ENCODE measurements around the gene MSRB2.

MSRB2 gene

DNA sequence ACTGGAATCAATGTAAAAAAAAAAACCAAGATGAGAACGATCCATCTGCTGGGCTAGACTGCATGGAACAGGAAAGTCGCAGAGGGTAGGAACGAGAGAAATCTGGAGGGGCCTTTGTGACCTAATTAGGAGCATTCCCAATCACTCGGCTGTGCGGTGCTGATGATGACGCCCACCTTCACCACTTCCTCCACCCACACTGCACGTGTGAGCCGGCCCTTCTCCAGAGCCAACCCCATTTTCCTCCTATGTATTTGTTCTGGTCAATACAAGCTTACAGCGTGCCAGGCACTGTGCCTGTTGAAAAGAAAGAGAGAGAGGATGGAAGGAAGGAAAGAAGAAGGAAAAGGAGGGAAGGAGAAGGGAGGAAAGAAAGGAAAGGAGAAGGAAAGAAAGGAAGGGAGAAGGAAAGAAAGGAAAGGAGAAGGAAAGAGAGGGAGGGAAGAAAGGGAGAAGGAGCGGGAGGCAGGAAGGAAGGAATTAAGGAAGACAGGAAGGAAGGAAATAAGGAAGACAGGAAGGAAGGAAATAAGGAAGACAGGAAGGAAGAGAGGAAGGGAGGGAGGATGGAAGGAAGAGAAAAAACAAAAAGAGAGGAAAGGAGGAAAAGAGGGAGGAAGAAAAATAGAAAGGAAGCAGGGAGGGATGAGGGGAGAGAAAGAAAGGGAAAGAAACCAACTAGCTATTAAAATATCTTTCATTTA, 61.2 kb downstream of the MSRB2 start:
- H3K4me3 ChIP-seq (ENCODE audit: low read depth, low read length), result no peak overlapping the region
- no peak for TF ChIP-seq CTCF (IDR thresholded peaks at IDR 0.05; ENCODE audit: low read depth, low read length, missing control alignments)
- no peak for DNase-seq (ENCODE audit: low read depth)

DNA sequence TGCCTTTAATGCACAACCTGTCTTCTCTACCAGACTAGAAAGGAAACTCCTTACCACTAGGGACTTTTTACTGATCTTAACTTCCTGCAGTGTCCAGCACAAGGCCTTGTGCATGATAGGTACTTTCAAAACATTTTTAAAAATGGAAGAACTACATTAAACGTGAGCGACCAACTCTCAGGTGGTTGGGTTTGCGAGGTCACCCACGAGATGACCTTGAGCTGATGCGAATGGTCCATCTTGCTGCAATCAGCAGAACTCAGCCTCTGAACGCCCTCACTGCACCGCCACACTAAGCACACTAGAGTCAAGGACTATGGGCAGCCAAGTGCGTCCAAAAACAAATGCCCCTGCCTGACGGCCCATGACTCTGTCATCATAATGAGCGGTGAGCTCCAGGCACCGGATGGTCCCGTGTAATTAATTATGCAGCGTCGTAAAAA, 61.9 kb downstream of the MSRB2 start:
- TF ChIP-seq CTCF (IDR thresholded peaks at IDR 0.05; ENCODE audit: low read depth, low read length, missing control alignments), result no peak

DNA sequence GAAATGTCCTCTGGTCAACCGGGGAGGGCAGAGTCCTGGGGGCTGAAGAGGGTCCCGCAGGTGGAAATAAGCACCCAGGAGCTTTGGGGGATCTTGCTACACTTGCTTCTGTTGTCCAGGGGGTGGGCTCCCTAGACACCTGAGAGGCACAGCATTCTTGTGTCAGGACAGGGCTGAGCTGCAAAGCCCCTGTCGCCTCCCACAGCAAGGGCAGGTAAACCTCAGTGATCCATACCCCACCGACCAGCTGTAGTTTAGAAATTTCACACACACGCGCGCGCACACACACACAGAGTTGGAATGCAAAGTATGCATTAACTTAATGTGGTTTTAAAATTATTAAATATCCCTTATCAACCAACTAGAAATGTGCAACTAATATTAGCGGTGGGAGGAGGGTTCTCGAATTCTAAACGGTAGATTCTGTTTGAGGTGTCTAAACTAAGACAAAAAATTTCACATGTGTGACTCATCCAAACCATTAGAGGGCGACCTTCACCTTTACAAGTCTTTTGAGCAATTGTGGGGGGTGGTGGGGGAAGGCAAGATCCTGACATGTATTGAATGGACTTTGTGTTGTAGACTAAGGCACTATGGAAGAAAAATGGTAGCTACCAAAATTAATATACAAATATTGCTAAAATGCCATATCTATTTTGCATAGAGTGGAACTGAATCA, 62.5 kb downstream of the MSRB2 start:
- TF ChIP-seq CTCF (IDR thresholded peaks at IDR 0.05; ENCODE audit: low read depth, low read length, missing control alignments), result peak; percentile 49
- no peak overlapping the region; the same call in 1 of the 2 replicates for H3K4me3 ChIP-seq (ENCODE audit: low read depth, low read length)
- peak; percentile 40 for DNase-seq (ENCODE audit: low read depth)

More for the DNA sequence above, 61.9 kb downstream of the MSRB2 start:
- DNase-seq (ENCODE audit: low read depth), result peak; percentile 12
- H3K4me3 ChIP-seq (ENCODE audit: low read depth, low read length), result no peak overlapping the region; the same call in 1 of the 2 replicates

DNA sequence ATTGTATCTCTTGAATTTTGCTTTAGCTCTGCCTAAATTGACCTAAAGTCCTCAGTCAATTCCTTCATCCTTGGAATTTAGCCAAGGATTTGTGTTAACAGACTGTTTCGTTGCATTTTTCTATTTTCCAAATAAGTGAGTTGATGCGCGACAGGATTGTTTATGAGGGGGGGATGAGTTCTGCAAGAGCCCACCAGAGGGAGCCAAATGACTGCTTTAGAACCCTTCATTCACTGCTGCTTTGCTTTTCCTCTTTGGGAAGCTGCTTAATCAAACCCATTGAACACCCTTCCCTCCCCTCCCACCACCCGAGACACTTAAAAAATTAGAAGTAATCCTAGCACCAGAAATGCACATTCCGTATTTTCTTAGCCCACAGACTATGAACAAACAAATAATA, 63.0 kb downstream of the MSRB2 start:
- peak; percentile 87 for TF ChIP-seq CTCF (IDR thresholded peaks at IDR 0.05; ENCODE audit: low read depth, low read length, missing control alignments)
- no peak overlapping the region; the same call in 1 of the 2 replicates for H3K4me3 ChIP-seq (ENCODE audit: low read depth, low read length)
- peak; percentile 36 for DNase-seq (ENCODE audit: low read depth)

- no peak for DNase-seq (ENCODE audit: low read depth)
- no peak overlapping the region for H3K4me3 ChIP-seq (ENCODE audit: low read depth, low read length)
- TF ChIP-seq CTCF (IDR thresholded peaks at IDR 0.05; ENCODE audit: low read depth, low read length, missing control alignments), result no peak
These were observed 76.0 kb downstream of the MSRB2 start for GRCh38 chr10:23171232-23171876.
